ES-I3 (cell line): ENCODE data around the gene HDAC7.

Experiments used
- H3K36me3 ChIP-seq: 2 replicates; pipeline ENCODE4 v1.6.1; 2013; ENCODE audit warnings: mild to moderate bottlenecking, low read length, control low read depth, moderate library complexity; ENCODE audit not compliant: insufficient read depth
- H3K4me1 ChIP-seq: 2 replicates; pipeline ENCODE4 v1.6.1; 2013; ENCODE audit warnings: mild to moderate bottlenecking, control low read depth, low read length; ENCODE audit not compliant: insufficient read depth
- H3K9ac ChIP-seq: 2 replicates; pipeline ENCODE4 v1.6.1; 2013; ENCODE audit warnings: low read depth, mild to moderate bottlenecking, low read length, moderate library complexity
- H3K9me3 ChIP-seq: 2 replicates; pipeline ENCODE4 v1.6.1; 2013; ENCODE audit warnings: mild to moderate bottlenecking, low read length, moderate library complexity; ENCODE audit not compliant: control insufficient read depth, insufficient read depth

The HDAC7 gene

GRCh38 chr12:47828008-47828975 is 8.6 kb upstream of the HDAC7 start:
- no peaks in the 10 kb centered on the region for H3K9me3 ChIP-seq
- H3K4me1 ChIP-seq = peaks cover 27% of the 10 kb centered on the region
- H3K9ac ChIP-seq = no peak overlapping the region
- no peaks in the 10 kb centered on the region for H3K36me3 ChIP-seq

GRCh38 chr12:47825173-47825639 is 5.5 kb upstream of the HDAC7 start:
- Histone ChIP-seq H3K36me3 (no peaks in the 10 kb centered on the region), H3K4me1 (peaks cover 51% of the 10 kb centered on the region), H3K9ac (no peak overlapping the region), H3K9me3 (no peaks in the 10 kb centered on the region)

DNA sequence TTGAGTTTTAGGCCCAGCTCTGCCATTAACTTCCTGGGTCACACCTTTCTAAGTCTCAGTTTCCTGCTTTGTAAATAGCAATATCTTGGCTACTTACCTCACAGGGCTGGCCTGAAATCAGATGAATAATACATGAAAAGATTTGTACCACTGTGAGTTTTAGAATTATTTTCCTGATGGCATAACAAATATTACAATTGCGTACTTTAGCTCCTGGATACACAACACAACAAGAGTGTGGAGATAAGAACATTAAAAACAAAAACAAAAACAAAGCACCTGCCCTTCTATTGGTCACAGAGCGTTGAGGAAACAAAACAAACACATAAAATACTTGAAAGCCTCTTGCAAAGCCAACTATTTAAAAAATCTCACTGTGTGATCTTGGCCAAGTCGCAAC is 4.9 kb upstream of the HDAC7 start:
- Histone ChIP-seq H3K4me1 (peaks cover 51% of the 10 kb centered on the region), H3K9me3 (no peaks in the 10 kb centered on the region), H3K36me3 (no peaks in the 10 kb centered on the region), H3K9ac (no peak overlapping the region)

GRCh38 chr12:47824198-47824597 is 4.5 kb upstream of the HDAC7 start:
- Histone ChIP-seq H3K9ac (no peak overlapping the region), H3K36me3 (no peaks in the 10 kb centered on the region), H3K4me1 (peaks cover 47% of the 10 kb centered on the region), H3K9me3 (no peaks in the 10 kb centered on the region)

GRCh38 chr12:47823422-47824086 is 3.9 kb upstream of the HDAC7 start:
- Histone ChIP-seq H3K4me1 (peaks cover 45% of the 10 kb centered on the region), H3K9ac (no peak overlapping the region), H3K36me3 (no peaks in the 10 kb centered on the region)

DNA sequence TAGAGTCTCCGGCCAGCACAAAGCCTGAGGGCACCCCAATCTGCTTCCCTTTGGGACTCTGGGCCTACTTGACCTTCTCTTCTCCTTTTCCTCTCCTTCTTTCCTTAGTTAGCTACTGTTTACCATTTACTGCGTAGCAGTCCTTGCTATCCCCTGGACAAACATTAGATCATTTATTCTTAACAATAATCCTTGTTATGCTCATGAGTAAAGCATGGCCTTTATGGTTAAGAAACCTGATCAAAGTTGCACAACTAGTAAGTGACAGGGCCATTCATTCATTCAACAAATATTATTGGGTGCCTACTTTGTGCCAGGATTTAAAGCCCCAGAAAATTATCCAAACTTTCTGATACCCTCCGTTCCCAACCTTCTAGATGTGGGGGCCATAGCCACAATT is 3.2 kb upstream of the HDAC7 start:
- Histone ChIP-seq H3K9me3 (no peaks in the 10 kb centered on the region), H3K9ac (no peak overlapping the region), H3K36me3 (no peaks in the 10 kb centered on the region), H3K4me1 (peaks cover 44% of the 10 kb centered on the region)

More at GRCh38 chr12:47823422-47824086, 3.9 kb upstream of the HDAC7 start:
- H3K9me3 ChIP-seq = no peaks in the 10 kb centered on the region

- no peak overlapping the region for H3K9ac ChIP-seq
- no peaks in the 10 kb centered on the region for H3K36me3 ChIP-seq
- H3K9me3 ChIP-seq = no peaks in the 10 kb centered on the region
- H3K4me1 ChIP-seq = peaks cover 48% of the 10 kb centered on the region
Measured at GRCh38 chr12:47822401-47822800, 2.7 kb upstream of the HDAC7 start.

GRCh38 chr12:47821346-47821706 is 1.6 kb upstream of the HDAC7 start:
- Histone ChIP-seq H3K4me1 (peaks cover 52% of the 10 kb centered on the region), H3K36me3 (no peaks in the 10 kb centered on the region), H3K9ac (peak overlapping the region; percentile 95), H3K9me3 (no peaks in the 10 kb centered on the region)

DNA sequence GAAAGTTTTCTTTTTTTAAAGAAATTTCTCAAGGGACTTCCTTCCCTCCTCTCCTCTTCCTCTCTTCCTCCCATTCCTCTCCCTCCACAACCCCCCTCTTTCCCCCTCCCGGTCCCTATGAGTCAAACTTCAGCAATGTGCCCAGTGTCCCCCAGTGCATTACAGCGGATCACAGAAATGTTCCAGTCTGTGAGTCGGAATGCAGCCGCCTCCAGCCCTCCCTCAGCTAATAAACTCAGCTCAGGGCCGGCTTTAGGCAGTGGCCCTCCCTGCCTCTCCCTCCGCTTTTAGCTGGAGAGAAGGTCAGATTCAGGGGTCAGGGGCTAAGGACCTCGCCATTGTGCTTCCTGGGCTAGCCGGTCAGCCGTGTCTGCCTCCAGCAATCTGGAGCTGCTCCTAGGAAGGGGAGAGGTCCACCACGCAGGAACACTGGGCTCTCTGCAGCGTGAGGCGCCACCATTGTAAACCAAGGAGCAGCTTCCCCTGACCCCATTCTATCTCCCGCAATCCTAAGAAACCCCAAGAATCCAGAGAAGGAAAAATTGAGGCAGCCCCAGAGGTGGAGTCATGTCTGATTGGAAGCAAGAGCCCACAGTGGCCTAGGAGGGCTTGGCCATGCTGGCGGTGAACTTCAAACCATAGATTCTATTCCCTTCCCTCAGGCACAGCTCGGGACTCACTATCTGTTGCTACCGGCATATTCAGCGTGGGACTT is 1.1 kb upstream of the HDAC7 start:
- H3K36me3 ChIP-seq = no peaks in the 10 kb centered on the region
- peaks cover 56% of the 10 kb centered on the region for H3K4me1 ChIP-seq
- H3K9me3 ChIP-seq = no peaks in the 10 kb centered on the region
- H3K9ac ChIP-seq = peak overlapping the region; percentile 95

DNA sequence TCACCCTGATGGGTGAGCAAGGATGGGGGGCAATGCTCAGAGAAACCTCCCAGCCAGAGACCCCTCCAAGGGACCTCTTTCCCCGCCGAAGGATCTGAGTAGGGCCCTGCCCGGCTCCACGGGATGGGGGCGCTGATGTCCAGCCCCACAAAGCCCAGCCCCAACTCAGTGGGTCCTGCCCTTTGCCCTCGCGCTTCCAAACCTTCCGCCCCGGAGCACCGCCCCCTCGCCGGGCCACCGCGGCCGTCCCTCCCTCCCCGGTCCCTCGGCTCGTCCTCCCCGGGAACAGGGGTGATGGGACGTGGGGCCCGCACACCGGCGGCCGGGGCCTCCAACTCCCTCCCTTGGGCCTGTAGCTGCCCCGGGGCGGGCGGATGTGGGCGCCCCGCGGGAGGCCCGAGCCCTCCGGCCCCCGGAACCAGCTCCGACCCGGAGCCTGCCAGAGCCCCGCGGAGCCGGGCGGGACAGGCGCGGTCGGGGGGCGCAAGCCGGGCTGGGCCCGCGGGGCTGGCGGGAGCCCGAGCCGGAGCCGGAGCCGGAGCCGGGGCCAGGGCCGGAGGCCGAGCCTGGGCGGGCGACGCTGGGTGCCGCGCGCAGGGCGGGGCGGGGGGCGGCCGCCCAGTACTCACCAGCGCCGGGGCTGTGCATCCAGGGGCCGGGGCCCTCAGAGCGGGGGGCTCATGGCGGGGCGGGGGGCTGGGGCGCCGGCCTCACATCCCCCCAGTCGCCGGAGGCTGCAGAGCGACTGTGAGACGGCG is 386 bp downstream of the HDAC7 start:
- no peaks in the 10 kb centered on the region for H3K36me3 ChIP-seq
- peaks cover 50% of the 10 kb centered on the region for H3K4me1 ChIP-seq
- peak overlapping the region; percentile 95 for H3K9ac ChIP-seq
- H3K9me3 ChIP-seq = no peaks in the 10 kb centered on the region

DNA sequence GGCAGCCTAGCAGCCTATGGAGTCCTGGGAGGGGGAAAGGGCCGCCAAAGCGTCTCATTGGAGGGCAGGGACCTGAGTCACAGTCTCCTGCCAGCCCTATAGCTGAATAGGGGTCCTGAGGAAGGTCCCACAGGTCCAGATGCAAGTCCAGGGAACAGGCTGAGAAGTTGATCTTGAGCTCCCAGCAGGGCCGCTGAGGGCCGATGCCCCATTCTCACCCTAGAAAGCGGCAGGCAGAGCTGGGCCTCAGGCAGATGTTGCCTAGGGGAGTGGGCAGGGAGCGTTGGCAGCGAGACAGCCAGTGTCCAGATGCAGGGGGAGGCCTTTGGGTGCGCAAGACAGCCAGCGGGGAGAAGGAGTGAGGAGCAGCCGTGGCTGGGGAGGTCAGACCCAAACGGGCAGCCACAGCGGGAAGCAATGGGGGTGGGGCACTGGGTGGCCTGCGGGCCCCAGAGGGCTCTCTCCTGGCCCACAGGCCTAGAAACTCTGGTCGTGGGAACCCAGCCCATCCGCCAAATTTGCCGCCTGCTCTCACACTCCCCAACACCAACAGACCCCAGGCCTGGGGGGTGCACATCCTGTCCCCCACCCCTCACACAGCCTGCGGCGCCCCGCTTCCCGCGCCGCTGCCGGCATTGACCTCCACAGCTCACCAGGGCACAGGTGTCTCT is 1.1 kb downstream of the HDAC7 start:
- no peaks in the 10 kb centered on the region for H3K9me3 ChIP-seq

GRCh38 chr12:47818007-47818376 is 1.7 kb downstream of the HDAC7 start:
- H3K9me3 ChIP-seq = no peaks in the 10 kb centered on the region
- H3K36me3 ChIP-seq = no peaks in the 10 kb centered on the region
- H3K9ac ChIP-seq = peak overlapping the region; percentile 65; the same call in 1 of the 2 replicates
- peaks cover 61% of the 10 kb centered on the region for H3K4me1 ChIP-seq

More for the DNA sequence above, 1.1 kb downstream of the HDAC7 start:
- peaks cover 57% of the 10 kb centered on the region for H3K4me1 ChIP-seq
- H3K36me3 ChIP-seq = no peaks in the 10 kb centered on the region
- peak overlapping the region; percentile 65 for H3K9ac ChIP-seq

- Histone ChIP-seq H3K9me3 (no peaks in the 10 kb centered on the region), H3K9ac (no peak overlapping the region), H3K36me3 (no peaks in the 10 kb centered on the region), H3K4me1 (peaks cover 57% of the 10 kb centered on the region)
Measured at GRCh38 chr12:47817272-47818006, 2.3 kb downstream of the HDAC7 start.
